ENCODE measurements around the gene MROH7. TPM values are rescaled to one million over a fixed set of nuclear protein-coding genes. Genes with fewer than 3 reads are reported as not detected.

Gene MROH7
- total RNA-seq, 1 experiment from 2014 or later, result 0.13 TPM

DNA sequence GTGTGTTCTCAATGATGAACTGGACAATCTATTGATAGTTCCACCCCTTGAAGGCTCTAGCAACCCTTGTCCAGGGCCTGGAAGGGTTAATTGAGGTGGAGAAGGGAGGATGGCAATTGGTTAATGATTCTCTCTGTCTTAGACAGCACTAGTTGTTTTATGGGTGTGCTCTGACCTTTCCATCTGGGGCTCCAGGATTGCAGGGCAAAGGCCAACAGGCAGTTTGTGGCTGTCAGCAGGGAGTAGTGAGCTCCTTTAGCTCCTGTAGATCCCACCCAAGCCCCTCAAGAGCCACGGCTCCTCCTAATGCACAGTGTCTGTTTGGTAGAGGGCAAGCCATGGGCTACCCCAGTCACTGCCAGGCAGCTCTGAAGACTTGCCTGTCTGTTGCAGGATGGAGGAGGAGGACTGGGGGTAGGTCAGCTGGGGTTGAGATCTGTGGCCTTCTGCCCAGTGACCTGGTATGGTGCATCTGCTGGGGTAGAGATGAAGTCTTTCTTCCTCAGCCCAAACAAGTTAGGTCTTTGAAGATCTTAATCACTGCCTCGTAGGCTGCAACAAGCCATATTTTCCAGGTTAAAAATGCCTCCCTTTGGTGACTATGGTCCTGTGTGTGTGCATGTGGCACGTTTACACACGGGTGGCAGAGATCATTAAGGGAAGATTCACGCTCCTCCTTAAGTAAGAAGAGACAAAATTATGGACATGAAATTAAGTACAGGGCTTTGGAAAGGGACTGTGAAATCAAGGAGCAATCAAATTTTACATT, 7.7 kb downstream of the MROH7 start (continued):
- TF ChIP-seq NR1H2 (CRISPR knock-in tag; IDR thresholded peaks at IDR 0.05), result no peak
- TF ChIP-seq, protein P1, sequence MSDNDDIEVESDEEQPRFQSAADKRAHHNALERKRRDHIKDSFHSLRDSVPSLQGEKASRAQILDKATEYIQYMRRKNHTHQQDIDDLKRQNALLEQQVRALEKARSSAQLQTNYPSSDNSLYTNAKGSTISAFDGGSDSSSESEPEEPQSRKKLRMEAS (CRISPR knock-in tag; IDR thresholded peaks at IDR 0.05), result no peak
- no peak for TF ChIP-seq ZNF121 (CRISPR knock-in tag; IDR thresholded peaks at IDR 0.05)
- no peak for TF ChIP-seq TCF7 (CRISPR knock-in tag; IDR thresholded peaks at IDR 0.05; ENCODE audit: low read depth)

DNA sequence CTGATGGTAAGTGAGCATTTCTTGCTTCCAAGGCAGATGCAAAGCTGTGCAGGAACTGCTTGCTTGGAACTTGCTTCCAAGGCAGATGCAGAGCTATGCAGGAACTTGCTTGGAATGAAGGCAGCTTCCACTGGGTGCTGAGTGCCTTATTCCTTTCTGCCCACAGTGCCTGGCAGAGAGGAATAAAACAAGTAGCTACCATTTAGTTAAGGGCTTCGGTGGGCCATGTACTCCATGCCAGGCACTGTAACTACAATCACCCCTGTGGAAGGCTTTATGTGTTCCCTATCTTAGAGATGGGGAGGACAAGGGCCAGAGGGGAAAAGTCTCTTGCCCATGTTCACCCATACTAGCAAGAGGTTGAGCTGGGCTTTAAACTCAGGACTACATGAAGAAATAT, 8.3 kb downstream of the MROH7 start:
- no peak overlapping the region for H3K27ac Mint-ChIP-seq
- no peak overlapping the region for H3K4me3 Mint-ChIP-seq
- POLR2A ChIA-PET, result no interaction called here
- H3K9me3 Mint-ChIP-seq, result no peaks in the 10 kb centered on the region
- DNase-seq (ENCODE audit: low spot score) (no peak), ATAC-seq (no peak)
- H3K36me3 Mint-ChIP-seq, result no peaks in the 10 kb centered on the region
- CTCF ChIA-PET, result interaction anchor here (0.9 kb wide), 1 partner anchor 151 kb away, joined by 3 read pairs; no protein-coding TSS in a partner anchor
- no peak for TF ChIP-seq ZNF423 (CRISPR knock-in tag; IDR thresholded peaks at IDR 0.05)
- TF ChIP-seq CREB1 (CRISPR knock-in tag; IDR thresholded peaks at IDR 0.05), result no peak
- TF ChIP-seq, protein P2, sequence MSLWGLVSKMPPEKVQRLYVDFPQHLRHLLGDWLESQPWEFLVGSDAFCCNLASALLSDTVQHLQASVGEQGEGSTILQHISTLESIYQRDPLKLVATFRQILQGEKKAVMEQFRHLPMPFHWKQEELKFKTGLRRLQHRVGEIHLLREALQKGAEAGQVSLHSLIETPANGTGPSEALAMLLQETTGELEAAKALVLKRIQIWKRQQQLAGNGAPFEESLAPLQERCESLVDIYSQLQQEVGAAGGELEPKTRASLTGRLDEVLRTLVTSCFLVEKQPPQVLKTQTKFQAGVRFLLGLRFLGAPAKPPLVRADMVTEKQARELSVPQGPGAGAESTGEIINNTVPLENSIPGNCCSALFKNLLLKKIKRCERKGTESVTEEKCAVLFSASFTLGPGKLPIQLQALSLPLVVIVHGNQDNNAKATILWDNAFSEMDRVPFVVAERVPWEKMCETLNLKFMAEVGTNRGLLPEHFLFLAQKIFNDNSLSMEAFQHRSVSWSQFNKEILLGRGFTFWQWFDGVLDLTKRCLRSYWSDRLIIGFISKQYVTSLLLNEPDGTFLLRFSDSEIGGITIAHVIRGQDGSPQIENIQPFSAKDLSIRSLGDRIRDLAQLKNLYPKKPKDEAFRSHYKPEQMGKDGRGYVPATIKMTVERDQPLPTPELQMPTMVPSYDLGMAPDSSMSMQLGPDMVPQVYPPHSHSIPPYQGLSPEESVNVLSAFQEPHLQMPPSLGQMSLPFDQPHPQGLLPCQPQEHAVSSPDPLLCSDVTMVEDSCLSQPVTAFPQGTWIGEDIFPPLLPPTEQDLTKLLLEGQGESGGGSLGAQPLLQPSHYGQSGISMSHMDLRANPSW (CRISPR knock-in tag; conservative IDR thresholded peaks at IDR 0.05; ENCODE audit: low read depth), result no peak
- TF ChIP-seq, protein P3, sequence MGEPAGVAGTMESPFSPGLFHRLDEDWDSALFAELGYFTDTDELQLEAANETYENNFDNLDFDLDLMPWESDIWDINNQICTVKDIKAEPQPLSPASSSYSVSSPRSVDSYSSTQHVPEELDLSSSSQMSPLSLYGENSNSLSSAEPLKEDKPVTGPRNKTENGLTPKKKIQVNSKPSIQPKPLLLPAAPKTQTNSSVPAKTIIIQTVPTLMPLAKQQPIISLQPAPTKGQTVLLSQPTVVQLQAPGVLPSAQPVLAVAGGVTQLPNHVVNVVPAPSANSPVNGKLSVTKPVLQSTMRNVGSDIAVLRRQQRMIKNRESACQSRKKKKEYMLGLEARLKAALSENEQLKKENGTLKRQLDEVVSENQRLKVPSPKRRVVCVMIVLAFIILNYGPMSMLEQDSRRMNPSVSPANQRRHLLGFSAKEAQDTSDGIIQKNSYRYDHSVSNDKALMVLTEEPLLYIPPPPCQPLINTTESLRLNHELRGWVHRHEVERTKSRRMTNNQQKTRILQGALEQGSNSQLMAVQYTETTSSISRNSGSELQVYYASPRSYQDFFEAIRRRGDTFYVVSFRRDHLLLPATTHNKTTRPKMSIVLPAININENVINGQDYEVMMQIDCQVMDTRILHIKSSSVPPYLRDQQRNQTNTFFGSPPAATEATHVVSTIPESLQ (CRISPR knock-in tag; IDR thresholded peaks at IDR 0.05), result no peak
- TF ChIP-seq, protein P4, sequence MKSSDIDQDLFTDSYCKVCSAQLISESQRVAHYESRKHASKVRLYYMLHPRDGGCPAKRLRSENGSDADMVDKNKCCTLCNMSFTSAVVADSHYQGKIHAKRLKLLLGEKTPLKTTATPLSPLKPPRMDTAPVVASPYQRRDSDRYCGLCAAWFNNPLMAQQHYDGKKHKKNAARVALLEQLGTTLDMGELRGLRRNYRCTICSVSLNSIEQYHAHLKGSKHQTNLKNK (CRISPR knock-in tag; IDR thresholded peaks at IDR 0.05), result no peak
- no peak for TF ChIP-seq NFYB (CRISPR knock-in tag; conservative IDR thresholded peaks at IDR 0.05; ENCODE audit: low read depth)
- TF ChIP-seq ZNF138 (CRISPR knock-in tag; conservative IDR thresholded peaks at IDR 0.05), result no peak
- no peak for TF ChIP-seq TP53 (CRISPR knock-in tag; IDR thresholded peaks at IDR 0.05)
- no peak for TF ChIP-seq GRHL2 (CRISPR knock-in tag; IDR thresholded peaks at IDR 0.05; ENCODE audit: insufficient replicate concordance, severe bottlenecking)
- TF ChIP-seq, protein P5, sequence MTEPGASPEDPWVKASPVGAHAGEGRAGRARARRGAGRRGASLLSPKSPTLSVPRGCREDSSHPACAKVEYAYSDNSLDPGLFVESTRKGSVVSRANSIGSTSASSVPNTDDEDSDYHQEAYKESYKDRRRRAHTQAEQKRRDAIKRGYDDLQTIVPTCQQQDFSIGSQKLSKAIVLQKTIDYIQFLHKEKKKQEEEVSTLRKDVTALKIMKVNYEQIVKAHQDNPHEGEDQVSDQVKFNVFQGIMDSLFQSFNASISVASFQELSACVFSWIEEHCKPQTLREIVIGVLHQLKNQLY (CRISPR knock-in tag; IDR thresholded peaks at IDR 0.05), result no peak
- TF ChIP-seq, protein P6, sequence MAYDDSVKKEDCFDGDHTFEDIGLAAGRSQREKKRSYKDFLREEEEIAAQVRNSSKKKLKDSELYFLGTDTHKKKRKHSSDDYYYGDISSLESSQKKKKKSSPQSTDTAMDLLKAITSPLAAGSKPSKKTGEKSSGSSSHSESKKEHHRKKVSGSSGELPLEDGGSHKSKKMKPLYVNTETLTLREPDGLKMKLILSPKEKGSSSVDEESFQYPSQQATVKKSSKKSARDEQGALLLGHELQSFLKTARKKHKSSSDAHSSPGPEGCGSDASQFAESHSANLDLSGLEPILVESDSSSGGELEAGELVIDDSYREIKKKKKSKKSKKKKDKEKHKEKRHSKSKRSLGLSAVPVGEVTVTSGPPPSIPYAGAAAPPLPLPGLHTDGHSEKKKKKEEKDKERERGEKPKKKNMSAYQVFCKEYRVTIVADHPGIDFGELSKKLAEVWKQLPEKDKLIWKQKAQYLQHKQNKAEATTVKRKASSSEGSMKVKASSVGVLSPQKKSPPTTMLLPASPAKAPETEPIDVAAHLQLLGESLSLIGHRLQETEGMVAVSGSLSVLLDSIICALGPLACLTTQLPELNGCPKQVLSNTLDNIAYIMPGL (CRISPR knock-in tag; IDR thresholded peaks at IDR 0.05), result no peak
- no peak for TF ChIP-seq ETV6 (CRISPR knock-in tag; IDR thresholded peaks at IDR 0.05)
- TF ChIP-seq ELF4 (CRISPR knock-in tag; IDR thresholded peaks at IDR 0.05; ENCODE audit: low read depth), result no peak
- TF ChIP-seq, protein P7, sequence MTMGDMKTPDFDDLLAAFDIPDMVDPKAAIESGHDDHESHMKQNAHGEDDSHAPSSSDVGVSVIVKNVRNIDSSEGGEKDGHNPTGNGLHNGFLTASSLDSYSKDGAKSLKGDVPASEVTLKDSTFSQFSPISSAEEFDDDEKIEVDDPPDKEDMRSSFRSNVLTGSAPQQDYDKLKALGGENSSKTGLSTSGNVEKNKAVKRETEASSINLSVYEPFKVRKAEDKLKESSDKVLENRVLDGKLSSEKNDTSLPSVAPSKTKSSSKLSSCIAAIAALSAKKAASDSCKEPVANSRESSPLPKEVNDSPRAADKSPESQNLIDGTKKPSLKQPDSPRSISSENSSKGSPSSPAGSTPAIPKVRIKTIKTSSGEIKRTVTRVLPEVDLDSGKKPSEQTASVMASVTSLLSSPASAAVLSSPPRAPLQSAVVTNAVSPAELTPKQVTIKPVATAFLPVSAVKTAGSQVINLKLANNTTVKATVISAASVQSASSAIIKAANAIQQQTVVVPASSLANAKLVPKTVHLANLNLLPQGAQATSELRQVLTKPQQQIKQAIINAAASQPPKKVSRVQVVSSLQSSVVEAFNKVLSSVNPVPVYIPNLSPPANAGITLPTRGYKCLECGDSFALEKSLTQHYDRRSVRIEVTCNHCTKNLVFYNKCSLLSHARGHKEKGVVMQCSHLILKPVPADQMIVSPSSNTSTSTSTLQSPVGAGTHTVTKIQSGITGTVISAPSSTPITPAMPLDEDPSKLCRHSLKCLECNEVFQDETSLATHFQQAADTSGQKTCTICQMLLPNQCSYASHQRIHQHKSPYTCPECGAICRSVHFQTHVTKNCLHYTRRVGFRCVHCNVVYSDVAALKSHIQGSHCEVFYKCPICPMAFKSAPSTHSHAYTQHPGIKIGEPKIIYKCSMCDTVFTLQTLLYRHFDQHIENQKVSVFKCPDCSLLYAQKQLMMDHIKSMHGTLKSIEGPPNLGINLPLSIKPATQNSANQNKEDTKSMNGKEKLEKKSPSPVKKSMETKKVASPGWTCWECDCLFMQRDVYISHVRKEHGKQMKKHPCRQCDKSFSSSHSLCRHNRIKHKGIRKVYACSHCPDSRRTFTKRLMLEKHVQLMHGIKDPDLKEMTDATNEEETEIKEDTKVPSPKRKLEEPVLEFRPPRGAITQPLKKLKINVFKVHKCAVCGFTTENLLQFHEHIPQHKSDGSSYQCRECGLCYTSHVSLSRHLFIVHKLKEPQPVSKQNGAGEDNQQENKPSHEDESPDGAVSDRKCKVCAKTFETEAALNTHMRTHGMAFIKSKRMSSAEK (CRISPR knock-in tag; IDR thresholded peaks at IDR 0.05; ENCODE audit: borderline replicate concordance), result no peak
- no peak for TF ChIP-seq ZNF416 (CRISPR knock-in tag; IDR thresholded peaks at IDR 0.05)
- no peak for TF ChIP-seq TCF7 (CRISPR knock-in tag; IDR thresholded peaks at IDR 0.05; ENCODE audit: low read depth)
- no peak for TF ChIP-seq RORB (CRISPR knock-in tag; IDR thresholded peaks at IDR 0.05)
- TF ChIP-seq, protein P1 (CRISPR knock-in tag; IDR thresholded peaks at IDR 0.05), result no peak
- no peak for TF ChIP-seq TEAD1 (CRISPR knock-in tag; IDR thresholded peaks at IDR 0.05)
- TF ChIP-seq ZNF219 (CRISPR knock-in tag; IDR thresholded peaks at IDR 0.05; ENCODE audit: borderline replicate concordance), result no peak
- peaks cover 3% of the 10 kb centered on the region for H3K4me1 Mint-ChIP-seq
- peaks cover 3% of the 10 kb centered on the region for H3K27me3 Mint-ChIP-seq (ENCODE audit: low read depth)

All from WTC11 (cell line).